K562 (cell line): ENCODE results near the gene EEPD1. TPM values are rescaled to one million over a fixed set of nuclear protein-coding genes. Genes with fewer than 3 reads are reported as not detected.

Experiments
- ATAC-seq: fragments of 200-7000 bp; cut with Tn5 transposase; 3 replicates; pipeline ENCODE4 v1.9.1; 2020; ENCODE audit warnings: moderate library complexity
- BruUV-seq: library from RNA; stranded (reverse); fragments of 400-500 nt; replicated peaks from 2 replicates; lab custom pipeline; 2021; lab: Mats Ljungman, UMichigan
- CTCF ChIA-PET: fragments of 300-600 bp; formaldehyde crosslinking; extraction: SDS; loops from one replicate; lab custom pipeline; 2021; ENCODE audit warnings: low intra/inter-chr PET ratio; lab: Yijun Ruan, JAX
- POLR2A ChIA-PET: fragments of 300-600, 350-650 bp; sonication (Branson Sonifier 250); formaldehyde crosslinking; extraction: SDS; loops from one replicate; lab custom pipeline; 2021; ENCODE audit warnings: antibody characterized with exemption, inconsistent platforms; lab: Yijun Ruan, JAX
- DNase-seq, 4 experiments: peaks; one replicate each; pipeline versions ENCODE4 v3.0.0 to v3.0.0-alpha.2; 2011 to 2018; ENCODE audit warnings: low spot score in 3 of 4, mixed read lengths in 3 of 4; ENCODE audit errors: extremely low read depth in 1 of 4
- FAIRE-seq: peaks from 2 replicates; lab custom pipeline; 2011; peaks lifted over from hg19 to GRCh38; lab: Jason Lieb, UNC
- H2AFZ ChIP-seq: 2 replicates; pipeline ENCODE4 v1.6.0; 2011; ENCODE audit warnings: low read depth, low read length, control low read depth, inconsistent platforms
- H3K27ac ChIP-seq: fragments of 200-600 bp; 3 replicates; pipeline ENCODE4 v1.8.0; 2011; ENCODE audit warnings: low read depth, mild to moderate bottlenecking, control low read depth, inconsistent platforms, low read length, moderate library complexity, mixed read lengths; ENCODE audit errors: extremely low read depth
- H3K27me3 ChIP-seq, 2 experiments: fragments of 300-600 bp in 1 of 2; 2 replicates in 1 of 2; 3 replicates in 1 of 2; pipeline versions ENCODE4 v1.6.0 to v1.8.0; 2011; ENCODE audit warnings: inconsistent platforms in 2 of 2, low read length in 2 of 2, mild to moderate bottlenecking in 1 of 2, mixed read lengths in 1 of 2, moderate library complexity in 1 of 2; ENCODE audit not compliant: control insufficient read depth in 2 of 2, insufficient read depth in 2 of 2
- H3K36me3 ChIP-seq: fragments of 300-600 bp; 3 replicates; pipeline ENCODE4 v1.8.0; 2011; ENCODE audit warnings: mild to moderate bottlenecking, low read length, inconsistent platforms; ENCODE audit not compliant: control insufficient read depth, insufficient read depth
- H3K4me1 ChIP-seq, 2 experiments: fragments of 200-600 bp in 1 of 2; replicated peaks in 1 of 2; 2 replicates in 1 of 2; 3 replicates in 1 of 2; pipeline versions ENCODE4 v1.5.1 to v1.8.0; 2011; ENCODE audit warnings: inconsistent platforms in 2 of 2, low read length in 2 of 2, mild to moderate bottlenecking in 1 of 2, mixed read lengths in 1 of 2, moderate library complexity in 1 of 2; ENCODE audit not compliant: control insufficient read depth in 2 of 2, insufficient read depth in 2 of 2
- H3K4me2 ChIP-seq: 2 replicates; pipeline ENCODE4 v1.6.1; 2011; ENCODE audit warnings: low read length, control low read depth, inconsistent platforms, mixed read lengths; ENCODE audit not compliant: insufficient read depth
- H3K4me3 ChIP-seq: fragments of 200-600 bp; sonication (generic), shearing (Covaris generic); 2 replicates; pipeline ENCODE4 v1.5.1; 2016; ENCODE audit warnings: control low read depth, inconsistent platforms
- H3K79me2 ChIP-seq: fragments of 200-600 bp; 3 replicates; pipeline ENCODE4 v1.8.0; 2011; ENCODE audit warnings: low read length, inconsistent platforms; ENCODE audit not compliant: control insufficient read depth, insufficient read depth
- H3K9ac ChIP-seq, 2 experiments: 2 replicates each; pipeline versions ENCODE4 v1.6.0 to v1.6.1; 2011; ENCODE audit warnings: low read depth in 2 of 2, low read length in 2 of 2, control low read depth in 1 of 2, inconsistent platforms in 1 of 2, mild to moderate bottlenecking in 1 of 2, mixed read lengths in 1 of 2; ENCODE audit not compliant: insufficient read depth in 1 of 2
- H3K9me1 ChIP-seq: one replicate; pipeline ENCODE4 v1.6.0; 2011; ENCODE audit warnings: inconsistent platforms, mild to moderate bottlenecking, low read length, moderate library complexity; ENCODE audit not compliant: control insufficient read depth, insufficient read depth
- H3K9me3 ChIP-seq: replicated peaks from 2 replicates; pipeline ENCODE4 v1.5.1; 2011; ENCODE audit warnings: low read depth, low read length, inconsistent platforms; ENCODE audit not compliant: control insufficient read depth, insufficient read depth
- H4K20me1 ChIP-seq: replicated peaks from 2 replicates; pipeline ENCODE4 v1.6.1; 2011; ENCODE audit warnings: low read length, inconsistent platforms, mixed read lengths; ENCODE audit not compliant: control insufficient read depth, insufficient read depth
- CHD7 ChIP-seq: fragments of 200-600 bp; sonication (generic); IDR thresholded peaks from one replicate; pipeline ENCODE4 v1.6.1; 2012; ENCODE audit warnings: mild to moderate bottlenecking, low read depth, low read length, inconsistent platforms
- GTF2A2 ChIP-seq: IDR thresholded peaks from 2 replicates; pipeline ENCODE4 v1.6.1; 2016; ENCODE audit warnings: mild to moderate bottlenecking, missing genetic modification characterization, missing compliant biosample characterization
- KLF13 ChIP-seq: fragments of 450-650 bp; IDR thresholded peaks from 2 replicates; pipeline ENCODE4 v1.6.1; 2016; ENCODE audit warnings: missing genetic modification characterization, low read depth, mild to moderate bottlenecking, missing compliant biosample characterization, moderate library complexity, borderline replicate concordance
- NFE2 ChIP-seq: IDR thresholded peaks from 2 replicates; pipeline ENCODE4 v1.6.1; 2014; ENCODE audit warnings: antibody characterized with exemption, low read depth
- NR2C1 ChIP-seq, 2 experiments: fragments of 450-650 bp; IDR thresholded peaks; 2 replicates each; pipeline ENCODE4 v1.6.1; 2017; ENCODE audit warnings: mild to moderate bottlenecking in 2 of 2, antibody characterized with exemption in 1 of 2, inconsistent platforms in 1 of 2, missing compliant biosample characterization in 1 of 2, missing genetic modification characterization in 1 of 2
- SPI1 ChIP-seq: IDR thresholded peaks from 2 replicates; pipeline ENCODE4 v1.6.1; 2011; ENCODE audit warnings: low read depth, low read length, control low read depth, borderline replicate concordance
- ZNF133 ChIP-seq: fragments of 250-450 bp; sonication (Bioruptor Pico); IDR thresholded peaks from 2 replicates; pipeline ENCODE4 v1.4.0; 2020; ENCODE audit warnings: mild to moderate bottlenecking
- ZNF197 ChIP-seq: fragments of 200-800 bp; sonication (Bioruptor generic); IDR thresholded peaks from 2 replicates; pipeline ENCODE4 v1.6.1; 2016; ENCODE audit warnings: low read depth, missing genetic modification characterization, missing compliant biosample characterization
- ZNF699 ChIP-seq: fragments of 250-450 bp; sonication (Bioruptor Pico); IDR thresholded peaks from 2 replicates; pipeline ENCODE4 v1.8.0; 2021; ENCODE audit warnings: mild to moderate bottlenecking, moderate library complexity; ENCODE audit not compliant: insufficient replicate concordance
- WGBS: fragments of 100-300 bp; shearing (Covaris generic); methylation state at CpG from one replicate; pipeline ENCODE4 v1.1.6; 2016; ENCODE audit warnings: low coverage, mixed read lengths; ENCODE audit not compliant: insufficient coverage; ENCODE audit errors: missing lambda C conversion rate; 5-methylcytosine and 5-hydroxymethylcytosine counted together
- in situ Hi-C: fragments of 300-500 bp; cut with MboI; formaldehyde crosslinking; loops from 4 replicates; pipeline ENCODE4 v1.15.0; 2018; ENCODE audit warnings: inconsistent platforms, mixed read lengths
- intact Hi-C: fragments of 100-400 bp; cut with micrococcal nuclease; formaldehyde crosslinking; loops from 2 replicates; pipeline ENCODE4 v1.14.2; 2022
- polyA plus RNA-seq, 8 experiments: library from polyadenylated mRNA; depleted of rRNA in 4 of 8; stranded (reverse) in 5 of 8; unstranded in 3 of 8; fragments of >200 nt; fragmentation: Nextera tagmentation in 2 of 8; fragmentation: Illumina TruSeq in 1 of 8; extraction: Ambion mirVana in 2 of 8; extraction: Trizol in 1 of 8; gene quantifications; 2 replicates each; pipeline versions ENCODE4 v1.2.1 to v1.2.3, GENCODE V29; 2011 to 2014; ENCODE audit warnings: inconsistent platforms in 1 of 8, missing spikeins in 1 of 8
- total RNA-seq, 7 experiments: library from RNA; depleted of rRNA in 6 of 7; stranded (reverse); fragments of >200 nt in 6 of 7; fragmentation: Illumina TruSeq in 2 of 7; extraction: Trizol in 2 of 7; gene quantifications; 2 replicates each; pipeline versions ENCODE4 v1.2.1 to v1.2.3, GENCODE V29; 2011 to 2021; ENCODE audit warnings: low replicate concordance in 1 of 7

Gene EEPD1
- total and polyA plus RNA-seq, 9 of the 15 experiments (the other 6 are each of a cell fraction or from before 2014, with no cell fraction given), result 0.01 to 1.5 (median 0.74) TPM; not detected in 1

GRCh38 chr7:36159618-36160017 lies 6.6 kb downstream of the EEPD1 start:
- no peaks in the 10 kb centered on the region for H3K79me2 ChIP-seq
- H3K36me3 ChIP-seq, result no peaks in the 10 kb centered on the region
- no peak for ATAC-seq
- ChIA-PET POLR2A (no interaction called here), CTCF (no interaction called here)
- in situ Hi-C loops (no loop called here), intact Hi-C loops (no loop called here)
- peaks cover 0 to 5% of the 10 kb centered on the region in 2 experiments; a peak in 1 of 5 replicates for H3K4me1 ChIP-seq
- no peak overlapping the region for H2AFZ ChIP-seq
- TF ChIP-seq CHD7, result no peak
- TF ChIP-seq NFE2, result no peak
- TF ChIP-seq ZNF699 (CRISPR knock-in tag), result no peak
- no peak for TF ChIP-seq GTF2A2 (tag)
- TF ChIP-seq ZNF197, result no peak
- TF ChIP-seq KLF13 (tag), result no peak
- no peak for TF ChIP-seq ZNF133
- TF ChIP-seq SPI1, result no peak
- no peak for TF ChIP-seq NR2C1 (IDR thresholded peaks at IDR 0.05)
- no peak for TF ChIP-seq NR2C1 (tag; IDR thresholded peaks at IDR 0.05)
- H3K27me3 ChIP-seq, result no peaks in the 10 kb centered on the region; a peak in 1 of 5 replicates
- FAIRE-seq, result no peak
- 0 out of 2 replicates have a peak, but pooled peaks cover 2% of the 10 kb centered on the region for H4K20me1 ChIP-seq
- no peaks in the 10 kb centered on the region for H3K9me3 ChIP-seq
- H3K4me3 ChIP-seq, result no peak overlapping the region
- 7% methylated on average over 3 of the region's 3 CpGs for WGBS
- no peak for DNase-seq
- H3K9me1 ChIP-seq, result no peaks in the 10 kb centered on the region
- BruUV-seq, result no TSS peak
- H3K27ac ChIP-seq, result no peak overlapping the region
- H3K4me2 ChIP-seq, result no peak overlapping the region
- no peak overlapping the region for H3K9ac ChIP-seq
